ENCODE results near the gene SYCP1. TPM values are rescaled to one million over a fixed set of nuclear protein-coding genes. Genes with fewer than 3 reads are reported as not detected.
"Not testable (repeated sequence)": the region's sequence is repeated elsewhere in the genome, so short reads cannot be mapped to it uniquely, and the experiment has no call there.

Gene SYCP1
- total and polyA plus RNA-seq, 8 donors = not detected

DNA sequence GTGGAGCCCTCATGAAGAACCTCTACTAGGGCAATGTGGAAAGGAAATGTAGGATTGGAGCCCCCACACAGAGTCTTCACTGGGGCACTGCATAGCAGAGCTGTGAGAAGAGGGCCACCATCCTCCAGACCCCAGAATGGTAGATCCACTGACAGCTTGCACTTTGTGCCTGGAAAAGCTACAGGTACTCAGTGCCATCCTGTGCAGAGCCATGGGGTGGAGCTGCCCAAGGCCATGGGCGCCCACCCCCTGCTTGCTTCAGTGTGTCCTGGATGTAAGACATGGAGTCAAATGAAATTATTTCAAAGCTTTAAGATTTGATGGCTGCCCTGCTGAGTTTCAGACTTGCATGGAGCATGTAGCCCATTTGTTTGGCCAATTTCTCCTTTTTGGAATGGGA lies 157.8 kb downstream of the SYCP1 start:
- Histone ChIP-seq H3K27me3 (no peaks in the 10 kb centered on the region), H3K27ac (no peak overlapping the region), H3K9me3 (no peaks in the 10 kb centered on the region), H3K4me1 (no peaks in the 10 kb centered on the region), H3K4me3 (no peak overlapping the region), H3K36me3 (no peaks in the 10 kb centered on the region)
- no peak for DNase-seq
- TF ChIP-seq POLR2A (IDR thresholded peaks at IDR 0.05) (no peak), POLR2AphosphoS5 (IDR thresholded peaks at IDR 0.05) (no peak), EP300 (IDR thresholded peaks at IDR 0.05) (no peak)
- TF ChIP-seq, protein P1, sequence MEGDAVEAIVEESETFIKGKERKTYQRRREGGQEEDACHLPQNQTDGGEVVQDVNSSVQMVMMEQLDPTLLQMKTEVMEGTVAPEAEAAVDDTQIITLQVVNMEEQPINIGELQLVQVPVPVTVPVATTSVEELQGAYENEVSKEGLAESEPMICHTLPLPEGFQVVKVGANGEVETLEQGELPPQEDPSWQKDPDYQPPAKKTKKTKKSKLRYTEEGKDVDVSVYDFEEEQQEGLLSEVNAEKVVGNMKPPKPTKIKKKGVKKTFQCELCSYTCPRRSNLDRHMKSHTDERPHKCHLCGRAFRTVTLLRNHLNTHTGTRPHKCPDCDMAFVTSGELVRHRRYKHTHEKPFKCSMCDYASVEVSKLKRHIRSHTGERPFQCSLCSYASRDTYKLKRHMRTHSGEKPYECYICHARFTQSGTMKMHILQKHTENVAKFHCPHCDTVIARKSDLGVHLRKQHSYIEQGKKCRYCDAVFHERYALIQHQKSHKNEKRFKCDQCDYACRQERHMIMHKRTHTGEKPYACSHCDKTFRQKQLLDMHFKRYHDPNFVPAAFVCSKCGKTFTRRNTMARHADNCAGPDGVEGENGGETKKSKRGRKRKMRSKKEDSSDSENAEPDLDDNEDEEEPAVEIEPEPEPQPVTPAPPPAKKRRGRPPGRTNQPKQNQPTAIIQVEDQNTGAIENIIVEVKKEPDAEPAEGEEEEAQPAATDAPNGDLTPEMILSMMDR (IDR thresholded peaks at IDR 0.05) = no peak
- intact Hi-C loops (cut with DNase I; ENCODE audit: low total_unique reads) = no loop called here
- 63 to 92% (median 67%) methylated on average over 1 of the region's 1 CpG for WGBS, 5 donors

DNA sequence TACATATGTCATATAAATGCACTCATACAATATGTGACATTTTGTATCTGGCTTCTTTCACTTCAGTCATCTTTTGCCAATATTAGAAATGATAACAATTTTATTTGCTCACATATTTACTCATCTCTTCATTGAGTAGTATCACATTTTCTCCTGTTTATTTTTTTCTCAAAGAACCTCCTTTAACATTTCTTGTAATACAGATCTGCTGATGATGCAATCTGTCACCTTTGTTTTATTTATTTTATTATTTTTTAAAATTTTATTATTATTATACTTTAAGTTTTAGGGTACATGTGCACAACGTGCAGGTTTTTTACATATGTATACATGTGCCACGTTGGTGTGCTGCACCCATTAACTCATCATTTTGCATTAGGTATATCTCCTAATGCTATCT lies 159.1 kb downstream of the SYCP1 start:
- no peak overlapping the region for H3K4me3 ChIP-seq

DNA sequence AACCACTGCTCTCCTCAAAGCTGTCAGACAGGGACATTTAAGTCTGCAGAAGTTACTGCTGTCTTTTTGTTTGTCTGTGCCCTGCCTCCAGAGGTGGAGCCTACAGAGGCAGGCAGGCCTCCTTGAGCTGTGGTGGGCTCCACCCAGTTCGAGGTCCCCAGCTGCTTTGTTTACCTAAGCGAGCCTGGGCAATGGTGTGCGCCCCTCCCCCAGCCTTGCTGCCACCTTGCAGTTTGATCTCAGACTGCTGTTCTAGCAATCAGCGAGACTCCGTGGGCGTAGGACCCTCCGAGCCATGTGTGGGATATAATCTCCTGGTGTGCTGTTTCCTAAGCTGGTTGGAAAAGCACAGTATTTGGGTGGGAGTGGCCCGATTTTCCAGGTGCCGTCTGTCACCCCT lies 164.9 kb downstream of the SYCP1 start:
- intact Hi-C loops (cut with DNase I; ENCODE audit: low total_unique reads); H3K27me3 ChIP-seq; H3K36me3 ChIP-seq; H3K4me3 ChIP-seq; DNase-seq; H3K27ac ChIP-seq; H3K9me3 ChIP-seq; H3K4me1 ChIP-seq: not testable (repeated sequence)
- 74 to 91% (median 87%) methylated on average over 7 to 9 of the region's 9 CpGs for WGBS, 5 donors

More for the DNA sequence above, 159.1 kb downstream of the SYCP1 start:
- H3K4me1 ChIP-seq = no peaks in the 10 kb centered on the region
- TF ChIP-seq POLR2A (IDR thresholded peaks at IDR 0.05) = no peak
- no peak for TF ChIP-seq POLR2AphosphoS5 (IDR thresholded peaks at IDR 0.05)
- no peak for TF ChIP-seq EP300 (IDR thresholded peaks at IDR 0.05)
- H3K27ac ChIP-seq = no peak overlapping the region
- no peaks in the 10 kb centered on the region for H3K36me3 ChIP-seq
- DNase-seq = no peak
- intact Hi-C loops (cut with DNase I; ENCODE audit: low total_unique reads) = no loop called here
- WGBS, 5 donors = 84 to 93% (median 91%) methylated on average over 2 of the region's 2 CpGs
- H3K9me3 ChIP-seq = no peaks in the 10 kb centered on the region
- H3K27me3 ChIP-seq = no peaks in the 10 kb centered on the region

DNA sequence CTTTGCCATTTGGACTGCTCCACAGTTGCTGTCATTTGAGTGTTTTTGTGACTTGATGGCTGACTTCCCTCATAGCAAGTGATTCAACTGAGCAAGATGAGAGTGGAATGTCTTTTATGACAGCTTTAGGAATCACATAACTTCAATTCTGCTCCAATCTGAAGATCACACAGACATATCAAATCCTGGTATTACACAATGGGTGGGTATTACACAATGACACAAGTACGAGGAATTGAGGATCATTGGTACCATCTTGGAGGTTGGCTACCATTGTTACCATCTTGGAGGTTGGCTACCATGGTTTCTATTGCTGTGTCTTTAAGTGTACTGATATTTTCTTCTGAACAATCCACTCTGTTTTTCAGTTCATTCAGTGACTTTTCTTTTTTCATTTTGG lies 166.5 kb downstream of the SYCP1 start:
- intact Hi-C loops (cut with DNase I; ENCODE audit: low total_unique reads) = no loop called here
- H3K27ac ChIP-seq = no peak overlapping the region
- H3K4me3 ChIP-seq = no peak overlapping the region
- TF ChIP-seq EP300 (IDR thresholded peaks at IDR 0.05) = no peak
- TF ChIP-seq, protein P1 (IDR thresholded peaks at IDR 0.05) = no peak
- no peak for TF ChIP-seq POLR2A (IDR thresholded peaks at IDR 0.05)
- TF ChIP-seq POLR2AphosphoS5 (IDR thresholded peaks at IDR 0.05) = no peak
- H3K27me3 ChIP-seq = peaks cover 0 to 3% (median 0%) of the 10 kb centered on the region in 3 donors
- H3K36me3 ChIP-seq = no peaks in the 10 kb centered on the region
- no peak for DNase-seq
- peaks cover 0 to 6% (median 0%) of the 10 kb centered on the region in 4 donors for H3K9me3 ChIP-seq
- H3K4me1 ChIP-seq = no peaks in the 10 kb centered on the region
- 56 to 78% (median 71%) methylated on average over 1 of the region's 1 CpG for WGBS, 5 donors

DNA sequence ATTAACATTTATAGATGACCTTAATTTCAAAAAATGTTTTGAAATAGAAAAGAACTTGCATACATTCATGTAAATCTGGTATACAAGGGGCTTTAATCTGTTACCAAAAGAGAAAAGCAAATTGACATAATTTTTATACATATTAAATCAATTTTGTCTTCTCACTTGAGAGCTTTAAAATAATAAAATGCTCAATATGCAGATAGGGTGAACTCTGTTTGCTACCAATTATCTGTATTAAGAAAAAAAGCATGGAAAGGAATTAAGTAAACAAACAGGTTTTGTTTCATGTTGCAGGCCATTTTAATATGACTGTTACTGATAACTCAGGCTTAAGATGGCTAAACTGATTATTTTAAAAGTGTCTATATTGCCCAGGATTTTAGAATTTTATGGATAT lies 168.9 kb downstream of the SYCP1 start:
- H3K4me3 ChIP-seq = no peak overlapping the region
- intact Hi-C loops (cut with DNase I; ENCODE audit: low total_unique reads) = no loop called here
- DNase-seq = no peak

More for the DNA sequence above, 168.9 kb downstream of the SYCP1 start:
- no peaks in the 10 kb centered on the region for H3K4me1 ChIP-seq
- H3K27ac ChIP-seq = no peak overlapping the region
- peaks cover 0 to 6% (median 0%) of the 10 kb centered on the region in 4 donors for H3K9me3 ChIP-seq
- peaks cover 0 to 3% (median 0%) of the 10 kb centered on the region in 3 donors for H3K27me3 ChIP-seq
- no peaks in the 10 kb centered on the region for H3K36me3 ChIP-seq
- no peak for TF ChIP-seq EP300 (IDR thresholded peaks at IDR 0.05)
- TF ChIP-seq, protein P1 (IDR thresholded peaks at IDR 0.05) = no peak

All from stomach (tissue), 9 donors.